ENCODE data around the gene ABCC6.
"Not testable (repeated sequence)": the region's sequence is repeated elsewhere in the genome, so short reads cannot be mapped to it uniquely, and the experiment has no call there.

Gene ABCC6

DNA sequence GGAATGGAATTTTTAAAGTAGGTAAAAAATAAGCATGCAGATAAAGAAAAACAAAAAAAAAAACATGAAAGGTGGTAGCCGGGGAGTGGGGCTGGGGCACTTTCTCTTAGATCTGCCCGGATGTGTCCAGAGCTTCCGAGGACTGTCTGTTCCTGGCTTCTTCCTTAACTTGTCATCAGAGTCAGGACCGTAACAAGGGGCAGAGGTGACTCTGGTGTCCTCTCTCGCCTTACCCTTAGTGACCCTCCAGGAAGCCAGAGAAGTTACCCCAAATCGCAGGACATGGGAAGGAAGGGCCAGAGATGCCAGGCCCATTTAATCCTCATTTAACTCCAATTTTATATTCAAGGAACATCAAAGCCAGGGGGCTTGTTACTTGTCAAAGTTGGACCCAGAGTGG lies 115.5 kb downstream of the ABCC6 start:
- no peak for DNase-seq

DNA sequence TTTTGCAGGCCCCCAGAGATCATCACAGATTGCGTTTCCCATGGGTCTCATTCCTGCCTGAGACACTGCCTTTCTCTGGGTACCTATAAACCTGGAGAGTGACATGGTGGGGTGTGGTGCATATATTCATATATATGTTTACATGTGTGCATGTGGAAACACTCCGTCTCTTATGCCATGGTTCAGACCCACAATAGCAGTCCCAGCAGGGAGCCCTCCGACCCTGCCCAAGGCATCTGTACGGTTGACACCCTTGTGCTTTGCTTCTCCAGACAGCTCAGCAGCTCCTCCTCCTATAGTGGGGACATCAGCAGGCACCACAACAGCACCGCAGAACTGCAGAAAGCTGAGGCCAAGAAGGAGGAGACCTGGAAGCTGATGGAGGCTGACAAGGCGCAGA lies 116.8 kb downstream of the ABCC6 start:
- no peak for DNase-seq

DNA sequence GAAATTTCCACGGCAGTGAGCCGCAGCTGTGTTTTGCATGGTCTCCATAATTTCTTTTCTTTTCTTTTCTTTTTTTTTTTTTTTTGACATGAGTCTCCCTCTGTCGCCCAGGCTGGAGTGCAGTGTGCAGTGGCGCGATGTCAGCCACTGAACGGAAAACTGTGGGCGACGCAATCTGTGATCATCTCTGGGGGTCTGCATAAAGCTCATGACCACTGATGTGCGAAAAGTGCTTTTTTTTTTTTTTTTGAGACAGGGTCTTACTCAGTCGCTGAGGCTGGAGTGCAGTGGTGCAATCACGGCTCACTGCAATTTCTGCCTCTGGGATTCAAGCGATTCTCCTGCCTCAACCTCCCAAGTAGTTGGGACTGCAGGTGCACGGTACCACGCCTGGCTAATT lies 117.6 kb downstream of the ABCC6 start:
- no peak for DNase-seq

DNA sequence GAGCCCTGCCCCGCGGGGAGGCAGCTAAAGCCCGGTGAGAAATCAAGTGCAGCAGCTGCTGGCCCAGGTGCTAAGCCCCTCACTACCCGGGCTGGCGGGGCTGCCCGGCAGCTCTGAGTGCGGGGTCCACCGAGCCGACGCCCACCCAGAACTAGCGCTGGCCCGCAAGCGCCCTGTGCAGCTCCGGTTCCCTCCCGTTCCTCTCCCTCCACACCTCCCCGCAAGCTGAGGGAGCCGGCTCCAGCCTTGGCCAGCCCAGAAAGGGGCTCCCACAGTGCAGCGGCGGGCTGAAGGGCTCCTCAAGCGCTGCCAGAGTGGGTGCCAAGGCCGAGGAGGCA lies 118.5 kb downstream of the ABCC6 start:
- DNase-seq, result not testable (repeated sequence)

DNA sequence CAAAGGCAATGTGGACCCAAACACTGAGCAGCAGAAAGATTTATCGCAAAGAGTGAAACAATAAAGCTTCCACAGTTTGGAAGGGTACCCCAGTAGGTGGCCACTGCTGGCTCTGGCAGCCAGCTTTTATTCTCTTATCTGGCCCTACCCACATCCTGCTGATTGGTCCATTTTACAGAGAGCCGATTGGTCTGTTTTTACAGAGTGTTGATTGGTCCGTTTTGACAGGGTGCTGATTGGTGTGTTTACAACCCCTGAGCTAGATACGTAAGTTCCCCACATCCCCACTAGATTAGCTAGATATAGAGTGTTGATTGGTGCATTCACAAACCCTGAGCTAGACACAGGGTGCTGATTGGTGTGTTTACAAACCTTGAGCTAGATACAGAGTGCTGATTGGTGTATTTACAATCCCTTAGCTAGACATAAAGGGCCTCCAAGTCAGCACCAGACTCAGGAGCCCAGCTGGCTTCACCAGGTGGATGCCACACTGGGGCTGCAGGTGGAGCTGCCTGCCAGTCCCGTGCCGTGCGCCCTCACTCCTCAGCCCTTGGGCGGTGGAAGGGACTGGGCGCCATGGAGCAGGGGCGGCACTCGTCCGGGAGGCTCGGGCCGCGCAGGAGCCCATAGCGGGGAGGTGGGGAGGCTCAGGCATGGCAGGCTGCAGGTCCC lies 119.0 kb downstream of the ABCC6 start:
- DNase-seq, result not testable (repeated sequence)

DNA sequence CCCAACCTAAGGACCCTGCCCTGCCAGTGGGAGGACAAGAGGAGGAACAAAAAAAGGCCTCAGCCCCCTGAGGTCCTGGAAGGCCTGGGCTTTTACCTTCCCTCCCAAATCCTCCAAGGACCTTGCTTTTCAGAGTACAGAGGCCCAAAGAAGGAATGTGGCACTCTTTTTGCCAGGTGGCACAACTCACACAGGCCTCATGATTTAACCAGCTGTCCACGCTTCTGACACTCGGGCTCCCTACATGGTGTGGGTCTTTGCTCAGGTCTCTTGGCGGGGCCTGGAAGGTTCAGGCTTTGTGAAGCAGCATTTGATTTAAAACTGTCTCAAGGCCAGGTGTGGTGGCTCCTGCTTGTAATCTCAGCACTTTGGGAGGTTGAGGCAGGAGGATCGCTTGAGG lies 120.6 kb downstream of the ABCC6 start:
- no peak for DNase-seq

DNA sequence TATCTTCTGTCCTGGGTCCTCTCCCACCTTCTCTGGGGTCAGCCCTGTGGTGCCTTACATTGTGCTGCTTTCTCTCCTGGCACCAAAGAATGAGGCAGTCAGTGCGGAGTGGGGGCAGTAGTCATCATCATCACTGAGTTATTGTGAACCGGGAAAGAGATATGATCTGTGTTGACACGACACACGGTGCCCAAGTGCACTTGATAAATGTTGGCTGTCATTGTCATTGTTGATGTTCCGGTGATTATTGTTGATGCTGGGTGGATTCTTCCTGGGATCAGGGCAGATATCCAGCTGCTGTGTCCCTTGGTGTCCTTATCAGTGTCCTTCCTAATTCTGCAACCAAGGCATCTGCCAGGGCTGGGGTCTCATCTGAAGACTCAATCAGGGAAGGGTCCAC lies 121.7 kb downstream of the ABCC6 start:
- no peak for DNase-seq

DNA sequence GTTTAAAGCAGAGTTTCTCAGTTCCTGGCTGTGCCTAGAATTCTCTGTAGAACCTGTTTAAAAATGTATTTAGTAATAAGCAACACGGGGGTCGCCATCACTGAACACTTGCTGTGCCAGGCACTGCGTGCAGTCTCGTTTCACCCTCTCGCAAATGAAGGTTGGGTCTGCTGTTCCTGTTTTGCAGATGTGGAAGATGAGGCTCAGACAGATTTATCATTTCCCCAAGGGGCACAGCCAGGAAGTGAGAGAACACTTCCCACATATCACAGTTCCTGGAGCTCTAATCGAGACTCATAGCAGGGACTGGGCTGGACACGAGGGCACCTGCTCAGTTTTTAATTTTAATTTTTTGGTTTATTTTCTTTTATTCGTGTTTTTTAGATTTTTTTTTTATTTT lies 122.7 kb downstream of the ABCC6 start:
- DNase-seq, result no peak

DNA sequence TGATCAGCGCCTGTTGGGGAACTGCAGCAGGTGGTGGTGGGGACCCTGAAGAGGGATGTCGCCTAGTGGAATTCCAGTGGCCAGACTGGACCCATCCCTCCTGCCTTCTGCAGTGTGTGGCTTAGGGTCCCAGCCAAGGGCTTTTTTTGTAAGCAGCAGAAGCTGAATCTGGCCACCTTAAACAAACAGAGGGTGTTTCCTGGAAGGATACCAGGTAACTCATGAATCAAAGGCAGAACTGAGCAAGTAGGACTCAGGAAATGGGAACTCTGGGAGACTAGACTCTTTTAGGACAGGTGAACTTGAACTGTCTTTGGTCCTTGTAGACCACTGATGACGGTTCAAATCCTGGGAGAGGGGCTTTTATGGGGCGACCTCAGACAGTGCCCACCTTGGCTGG lies 124.0 kb downstream of the ABCC6 start:
- DNase-seq, result no peak
